A549 (cell line): ENCODE data around the gene EBF4.

Experiments
- FOSL2 ChIP-seq, 2 experiments: fragments of 450-650 bp in 1 of 2; fragments of >200 bp in 1 of 2; sonication (Bioruptor Twin) in 1 of 2; formaldehyde crosslinking; IDR thresholded peaks; 2 replicates each; pipeline versions ENCODE4 v1.5.0 to v1.6.1; 2016 to 2020; ENCODE audit warnings: mild to moderate bottlenecking in 1 of 2, moderate library complexity in 1 of 2
- MAFK ChIP-seq: fragments of 450-650 bp; IDR thresholded peaks from 2 replicates; pipeline ENCODE4 v1.6.1; 2014; ENCODE audit not compliant: partially characterized antibody
- MAX ChIP-seq: IDR thresholded peaks from 2 replicates; pipeline ENCODE4 v1.6.1; 2012
- NFE2L2 ChIP-seq: fragments of 150-350 bp; conservative IDR thresholded peaks from 2 replicates; pipeline ENCODE4 v1.6.1; 2014; ENCODE audit warnings: low read length
- PBX3 ChIP-seq: IDR thresholded peaks from 2 replicates; pipeline ENCODE4 v1.6.1; 2012
- PHF8 ChIP-seq: fragments of 200-600 bp; sonication (generic); IDR thresholded peaks from 2 replicates; pipeline ENCODE4 v1.6.1; 2016; ENCODE audit warnings: low read depth, mild to moderate bottlenecking, antibody characterized with exemption, moderate library complexity, borderline replicate concordance
- POLR2A ChIP-seq: IDR thresholded peaks from 2 replicates; pipeline ENCODE4 v1.6.1; 2012; ENCODE audit warnings: mild to moderate bottlenecking, low read length
- RCOR1 ChIP-seq: fragments of 150-350 bp; IDR thresholded peaks from 2 replicates; pipeline ENCODE4 v1.6.1; 2014; ENCODE audit warnings: antibody characterized with exemption, low read length, low read depth
- REST ChIP-seq: fragments of 200-600 bp; sonication (generic); IDR thresholded peaks from 2 replicates; pipeline ENCODE4 v1.6.1; 2016; ENCODE audit warnings: antibody characterized with exemption, mild to moderate bottlenecking, moderate library complexity
- RNF2 ChIP-seq: fragments of 200-600 bp; sonication (generic); IDR thresholded peaks from 2 replicates; pipeline ENCODE4 v1.6.1; 2016; ENCODE audit warnings: low read depth, mild to moderate bottlenecking, antibody characterized with exemption, moderate library complexity, borderline replicate concordance
- SREBF2 ChIP-seq: fragments of 450-650 bp; IDR thresholded peaks from 2 replicates; pipeline ENCODE4 v1.6.1; 2014; ENCODE audit warnings: mild to moderate bottlenecking, moderate library complexity
- TF ChIP-seq, protein P1 (sequence below): fragments of >200 bp; sonication (Bioruptor Twin); formaldehyde crosslinking; IDR thresholded peaks from 3 replicates; pipeline ENCODE4 v1.5.1; 2016

DNA sequence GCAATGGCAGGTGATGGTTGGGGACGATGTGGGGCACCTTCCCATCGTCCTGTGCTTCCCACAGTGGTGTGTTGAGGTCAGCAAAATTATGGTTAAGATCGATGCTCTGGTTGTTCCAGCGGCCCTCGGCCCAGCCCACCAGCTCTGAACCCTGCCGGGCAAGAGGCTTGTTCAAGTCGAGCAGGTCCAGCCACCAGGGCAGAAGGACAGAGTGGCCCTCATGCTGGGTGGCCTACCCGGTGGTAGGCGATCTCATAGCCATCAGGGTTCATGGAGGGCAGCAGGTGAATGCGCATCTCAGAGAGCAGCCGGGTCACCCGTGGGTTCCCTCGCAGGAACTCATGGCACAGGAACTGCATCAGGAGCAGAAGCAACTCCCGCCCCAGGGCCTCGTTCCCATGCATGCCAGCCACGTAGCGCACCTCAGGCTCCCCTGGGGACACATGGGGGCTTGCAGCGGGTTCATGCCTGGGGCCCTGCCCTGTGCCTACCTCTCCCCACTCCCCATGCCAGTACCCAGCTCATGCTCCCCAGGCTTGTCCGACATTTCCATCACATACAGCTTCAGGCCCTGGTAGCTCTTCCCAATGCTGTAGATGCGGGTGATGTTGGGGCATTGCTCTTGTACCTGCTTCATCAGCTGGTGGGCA is 103.6 kb downstream of the EBF4 start:
- TF ChIP-seq FOSL2 (IDR thresholded peaks at IDR 0.05), result no peak
- TF ChIP-seq FOSL2 (CRISPR knock-in tag; IDR thresholded peaks at IDR 0.05), result no peak
- no peak for TF ChIP-seq REST
- no peak for TF ChIP-seq RNF2
- TF ChIP-seq, protein P1, sequence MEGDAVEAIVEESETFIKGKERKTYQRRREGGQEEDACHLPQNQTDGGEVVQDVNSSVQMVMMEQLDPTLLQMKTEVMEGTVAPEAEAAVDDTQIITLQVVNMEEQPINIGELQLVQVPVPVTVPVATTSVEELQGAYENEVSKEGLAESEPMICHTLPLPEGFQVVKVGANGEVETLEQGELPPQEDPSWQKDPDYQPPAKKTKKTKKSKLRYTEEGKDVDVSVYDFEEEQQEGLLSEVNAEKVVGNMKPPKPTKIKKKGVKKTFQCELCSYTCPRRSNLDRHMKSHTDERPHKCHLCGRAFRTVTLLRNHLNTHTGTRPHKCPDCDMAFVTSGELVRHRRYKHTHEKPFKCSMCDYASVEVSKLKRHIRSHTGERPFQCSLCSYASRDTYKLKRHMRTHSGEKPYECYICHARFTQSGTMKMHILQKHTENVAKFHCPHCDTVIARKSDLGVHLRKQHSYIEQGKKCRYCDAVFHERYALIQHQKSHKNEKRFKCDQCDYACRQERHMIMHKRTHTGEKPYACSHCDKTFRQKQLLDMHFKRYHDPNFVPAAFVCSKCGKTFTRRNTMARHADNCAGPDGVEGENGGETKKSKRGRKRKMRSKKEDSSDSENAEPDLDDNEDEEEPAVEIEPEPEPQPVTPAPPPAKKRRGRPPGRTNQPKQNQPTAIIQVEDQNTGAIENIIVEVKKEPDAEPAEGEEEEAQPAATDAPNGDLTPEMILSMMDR, result no peak
- no peak for TF ChIP-seq POLR2A
- TF ChIP-seq PBX3, result no peak
- no peak for TF ChIP-seq MAX
- TF ChIP-seq SREBF2, result no peak
- TF ChIP-seq PHF8, result no peak
- TF ChIP-seq RCOR1, result no peak
- no peak for TF ChIP-seq MAFK
- no peak for TF ChIP-seq NFE2L2
